Dendritic cell treated with granulocyte-macrophage colony-stimulating factor and Interleukin-4, amounts not matched to agents 40 ng/mL and 50 ng/mL, for 4 days (primary cell): Measurements from ENCODE around the gene RBM33.
A peak's percentile ranks its signal among the peaks of the same experiment; 100 is the strongest.

Source experiments
- H3K27ac Mint-ChIP-seq: one replicate; pipeline ENCODE4 v1.8.0; 2022; ENCODE audit warnings: mild to moderate bottlenecking, mixed read lengths
- H3K27me3 Mint-ChIP-seq: one replicate; pipeline ENCODE4 v1.8.0; 2022; ENCODE audit warnings: mild to moderate bottlenecking, mixed read lengths
- H3K36me3 Mint-ChIP-seq: one replicate; pipeline ENCODE4 v1.8.0; 2022; ENCODE audit warnings: low read depth, mixed read lengths
- H3K4me1 Mint-ChIP-seq: one replicate; pipeline ENCODE4 v1.8.0; 2022; ENCODE audit warnings: low read depth, mixed read lengths
- H3K4me3 Mint-ChIP-seq: one replicate; pipeline ENCODE4 v1.8.0; 2022; ENCODE audit warnings: mild to moderate bottlenecking, moderate library complexity, mixed read lengths
- H3K9me3 Mint-ChIP-seq: one replicate; pipeline ENCODE4 v1.8.0; 2022; ENCODE audit warnings: mixed read lengths
- intact Hi-C: fragments of 100-400 bp; cut with micrococcal nuclease; formaldehyde crosslinking; loops from one replicate; pipeline ENCODE4 v1.15.0; 2022

The RBM33 gene

DNA sequence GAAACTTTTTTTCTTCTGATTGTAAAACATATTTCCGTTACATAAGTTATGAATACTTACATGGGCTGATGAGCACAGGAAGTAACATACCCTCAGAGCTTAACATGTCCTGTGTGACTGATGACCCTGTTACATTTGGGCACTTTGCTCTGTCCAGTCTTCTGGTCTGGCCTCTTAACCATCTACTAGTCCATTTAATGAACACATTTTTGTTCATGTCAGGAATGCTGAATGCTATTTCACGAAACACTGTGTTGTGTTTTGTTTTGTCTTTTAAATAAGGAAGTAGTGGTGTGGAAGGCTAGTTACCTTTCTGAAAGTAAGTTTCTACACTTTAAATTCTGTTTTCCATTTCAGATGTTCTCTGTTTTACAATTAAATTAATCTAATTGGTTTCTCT lies 77.7 kb downstream of the RBM33 start:
- Mint-ChIP-seq H3K27me3 (no peaks in the 10 kb centered on the region), H3K27ac (no peak overlapping the region), H3K4me1 (peaks cover 14% of the 10 kb centered on the region), H3K4me3 (no peak overlapping the region), H3K9me3 (no peaks in the 10 kb centered on the region), H3K36me3 (peaks cover 50% of the 10 kb centered on the region)
- intact Hi-C loops, result no loop called here

DNA sequence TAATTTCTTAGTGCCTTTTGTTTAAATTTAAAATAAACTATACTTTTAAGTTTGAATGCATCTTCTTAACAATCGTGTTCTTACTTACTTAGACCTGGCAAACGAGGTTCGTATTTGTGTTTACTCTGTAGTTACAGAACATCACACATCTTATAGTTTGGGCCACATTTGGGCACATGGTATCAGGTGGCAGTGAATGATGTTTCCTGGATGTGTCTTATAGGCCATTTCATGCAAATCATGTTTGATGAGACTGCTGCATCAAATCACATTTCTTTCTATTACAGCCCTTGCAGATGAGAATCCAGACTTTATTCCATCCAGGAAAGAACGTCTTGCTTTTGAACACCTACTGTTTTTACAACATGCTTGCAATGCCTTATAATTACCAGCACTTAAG lies 78.5 kb downstream of the RBM33 start:
- Mint-ChIP-seq H3K4me1 (peaks cover 14% of the 10 kb centered on the region), H3K4me3 (no peak overlapping the region), H3K36me3 (peaks cover 50% of the 10 kb centered on the region), H3K9me3 (no peaks in the 10 kb centered on the region), H3K27ac (no peak overlapping the region), H3K27me3 (no peaks in the 10 kb centered on the region)
- intact Hi-C loops, result no loop called here

DNA sequence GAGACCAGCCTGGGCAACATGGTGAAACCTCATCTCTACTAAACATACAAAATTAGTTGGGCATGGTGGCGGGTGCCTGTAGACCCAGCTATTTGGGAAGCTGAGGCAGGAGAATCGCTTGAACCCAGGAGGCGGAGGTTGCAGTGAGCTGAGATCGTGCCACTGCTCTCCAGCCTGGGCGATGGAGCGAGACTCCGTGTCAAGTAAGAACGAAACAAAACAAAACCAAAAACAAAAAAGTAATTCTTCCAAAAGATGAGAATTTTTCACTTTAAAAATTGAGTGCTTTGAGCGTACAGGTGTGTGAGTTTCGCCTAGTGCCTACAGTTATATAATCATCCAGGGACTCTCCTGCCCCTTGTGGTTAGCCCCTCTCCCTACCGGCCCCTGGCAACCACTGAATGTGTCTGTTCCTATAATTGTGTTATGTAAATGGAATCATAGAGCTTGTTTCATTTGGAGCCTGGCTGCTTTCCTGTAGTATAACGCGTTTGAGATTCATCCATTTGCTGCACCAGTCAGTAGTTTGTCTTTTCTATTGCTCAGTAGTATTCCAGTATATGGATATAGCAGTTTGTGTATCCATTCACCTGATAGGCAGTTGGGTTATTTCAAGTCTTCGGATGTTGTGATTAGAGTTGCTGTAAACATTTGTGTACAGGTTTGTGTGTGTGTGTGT lies 80.0 kb downstream of the RBM33 start:
- no peaks in the 10 kb centered on the region for H3K27me3 Mint-ChIP-seq
- H3K4me3 Mint-ChIP-seq, result no peak overlapping the region
- no peaks in the 10 kb centered on the region for H3K9me3 Mint-ChIP-seq
- peak overlapping the region; percentile 9 for H3K27ac Mint-ChIP-seq
- H3K4me1 Mint-ChIP-seq, result peaks cover 14% of the 10 kb centered on the region
- intact Hi-C loops, result no loop called here
- peaks cover 53% of the 10 kb centered on the region for H3K36me3 Mint-ChIP-seq

DNA sequence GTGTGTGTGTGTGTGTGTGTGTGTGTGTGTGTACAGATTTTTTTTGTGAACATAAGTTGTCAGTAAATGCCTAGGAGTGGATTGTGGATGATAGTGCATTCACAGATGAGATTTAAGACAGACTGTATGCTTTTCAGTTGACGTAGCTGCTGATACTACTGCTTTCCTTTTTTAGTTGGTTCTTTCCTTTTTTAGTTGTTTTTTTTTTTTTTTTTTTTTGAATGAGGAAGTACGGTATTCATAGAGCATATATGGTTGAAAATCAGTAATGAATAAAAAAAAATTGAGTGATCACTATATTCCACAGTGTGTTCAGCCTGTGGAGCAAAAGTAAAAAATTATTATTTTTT lies 80.5 kb downstream of the RBM33 start:
- Mint-ChIP-seq H3K27me3 (no peaks in the 10 kb centered on the region), H3K4me1 (peaks cover 14% of the 10 kb centered on the region), H3K27ac (peak overlapping the region; percentile 9), H3K36me3 (peaks cover 56% of the 10 kb centered on the region), H3K9me3 (no peaks in the 10 kb centered on the region), H3K4me3 (no peak overlapping the region)
- intact Hi-C loops, result no loop called here

DNA sequence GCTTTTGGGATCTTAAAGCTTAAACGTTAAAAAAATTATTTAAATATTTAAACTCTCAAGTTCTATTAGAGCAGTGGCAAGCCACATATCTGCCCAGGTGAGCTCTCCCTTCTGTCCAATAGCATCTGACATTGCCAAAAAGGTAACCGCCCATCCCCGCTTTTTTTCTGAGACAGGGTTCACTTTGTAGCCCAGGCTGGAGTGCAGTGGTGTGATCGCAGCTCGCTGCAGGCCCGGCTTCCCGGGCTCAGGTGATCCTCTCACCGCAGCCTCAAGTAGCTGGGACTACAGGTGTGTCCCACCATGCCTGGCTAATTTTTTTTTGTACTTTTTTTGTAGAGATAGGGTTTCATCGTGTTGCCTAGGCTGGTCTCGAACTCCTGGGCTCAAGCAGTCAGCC lies 83.2 kb downstream of the RBM33 start:
- Mint-ChIP-seq H3K4me3 (no peak overlapping the region), H3K9me3 (no peaks in the 10 kb centered on the region), H3K36me3 (peaks cover 69% of the 10 kb centered on the region), H3K4me1 (peaks cover 24% of the 10 kb centered on the region), H3K27me3 (no peaks in the 10 kb centered on the region), H3K27ac (no peak overlapping the region)
- intact Hi-C loops, result no loop called here

DNA sequence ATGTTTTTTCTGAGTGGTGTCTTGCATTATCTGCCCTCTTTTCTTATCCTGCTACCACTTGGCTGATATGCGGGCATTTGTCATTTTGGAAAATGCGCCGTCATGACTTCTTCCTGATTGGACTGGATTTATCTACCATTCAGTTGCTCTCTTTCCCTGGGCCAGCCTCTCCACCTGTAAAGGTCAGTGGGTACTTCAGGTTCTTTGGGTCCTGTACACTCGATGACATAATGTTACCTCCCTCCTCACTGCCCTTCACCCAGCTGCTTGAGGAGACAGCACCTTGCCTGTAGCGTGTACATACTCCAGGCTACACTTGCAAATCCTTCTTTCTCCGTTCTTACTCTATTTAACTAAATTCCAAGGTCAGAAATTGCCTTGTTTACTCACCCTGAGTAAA lies 83.7 kb downstream of the RBM33 start:
- H3K36me3 Mint-ChIP-seq, result peaks cover 73% of the 10 kb centered on the region
- no peak overlapping the region for H3K27ac Mint-ChIP-seq
- intact Hi-C loops, result no loop called here

DNA sequence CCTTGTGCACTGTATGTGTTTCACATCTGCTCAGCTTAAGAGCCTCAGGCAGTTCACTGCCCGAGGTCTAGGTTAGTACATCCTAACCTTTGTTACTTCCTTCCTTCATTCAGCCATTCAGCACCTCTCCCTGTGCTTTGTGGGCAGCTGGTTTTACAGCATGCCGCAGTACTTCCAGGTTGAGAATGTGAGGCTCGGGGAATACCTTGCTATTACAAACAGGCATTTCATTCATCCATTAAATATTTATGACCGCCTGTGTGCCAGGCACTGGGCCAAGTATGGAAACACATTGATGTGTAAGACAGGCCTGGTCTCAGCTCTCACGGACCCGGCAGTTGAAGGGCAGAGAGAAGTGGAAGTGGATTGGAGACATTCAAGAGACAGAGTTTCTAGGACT lies 85.4 kb downstream of the RBM33 start:
- peaks cover 24% of the 10 kb centered on the region for H3K4me1 Mint-ChIP-seq
- no peak overlapping the region for H3K4me3 Mint-ChIP-seq
- no peak overlapping the region for H3K27ac Mint-ChIP-seq
- intact Hi-C loops, result no loop called here
- H3K36me3 Mint-ChIP-seq, result peaks cover 84% of the 10 kb centered on the region
- H3K9me3 Mint-ChIP-seq, result no peaks in the 10 kb centered on the region
- H3K27me3 Mint-ChIP-seq, result no peaks in the 10 kb centered on the region

More for the DNA sequence above, 83.7 kb downstream of the RBM33 start:
- H3K9me3 Mint-ChIP-seq, result no peaks in the 10 kb centered on the region
- peaks cover 29% of the 10 kb centered on the region for H3K4me1 Mint-ChIP-seq
- no peak overlapping the region for H3K4me3 Mint-ChIP-seq
- H3K27me3 Mint-ChIP-seq, result no peaks in the 10 kb centered on the region

DNA sequence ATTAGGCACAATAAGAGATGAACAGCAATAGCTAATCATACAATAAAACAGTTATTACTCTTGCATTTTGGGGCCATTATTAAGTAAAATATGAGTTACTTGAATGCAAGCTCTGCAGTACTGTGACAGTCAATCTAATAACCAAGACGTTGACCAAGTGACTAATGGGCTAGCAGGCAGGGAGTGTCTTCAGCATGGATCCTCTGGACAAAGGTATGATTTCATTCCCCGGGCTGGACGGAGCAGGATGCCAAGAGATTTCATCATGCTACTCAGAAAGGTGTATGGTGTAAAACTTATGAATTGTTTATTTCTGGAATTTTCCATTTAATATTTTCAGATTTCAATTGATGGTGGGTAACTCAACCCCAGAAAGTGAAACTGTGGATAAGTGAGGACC lies 86.9 kb downstream of the RBM33 start:
- Mint-ChIP-seq H3K4me3 (no peak overlapping the region), H3K4me1 (peaks cover 24% of the 10 kb centered on the region), H3K27ac (no peak overlapping the region), H3K27me3 (no peaks in the 10 kb centered on the region), H3K36me3 (peaks cover 87% of the 10 kb centered on the region), H3K9me3 (no peaks in the 10 kb centered on the region)
- intact Hi-C loops, result no loop called here

DNA sequence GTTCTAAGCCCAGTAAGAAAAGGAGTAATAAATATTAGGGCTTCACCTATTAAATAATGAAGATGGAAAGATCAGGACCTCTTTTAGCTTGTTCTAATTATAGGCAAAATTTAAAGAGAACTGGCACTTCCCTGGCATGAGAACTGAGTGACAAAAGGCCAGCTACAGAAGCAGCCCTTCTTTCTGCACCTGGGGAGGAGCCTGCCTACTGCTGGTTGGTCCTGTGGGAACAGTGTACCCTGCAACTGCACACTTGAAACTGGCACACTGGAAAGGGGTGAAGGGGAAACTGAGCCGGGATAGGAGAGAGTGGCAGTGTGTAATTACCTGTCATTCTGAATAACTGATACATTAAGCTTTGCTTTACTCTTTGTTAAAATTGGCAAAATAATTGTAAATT lies 87.4 kb downstream of the RBM33 start:
- H3K27ac Mint-ChIP-seq, result no peak overlapping the region
- intact Hi-C loops, result no loop called here
- H3K36me3 Mint-ChIP-seq, result peaks cover 87% of the 10 kb centered on the region
- peaks cover 24% of the 10 kb centered on the region for H3K4me1 Mint-ChIP-seq
- no peaks in the 10 kb centered on the region for H3K27me3 Mint-ChIP-seq
- no peak overlapping the region for H3K4me3 Mint-ChIP-seq
- no peaks in the 10 kb centered on the region for H3K9me3 Mint-ChIP-seq

DNA sequence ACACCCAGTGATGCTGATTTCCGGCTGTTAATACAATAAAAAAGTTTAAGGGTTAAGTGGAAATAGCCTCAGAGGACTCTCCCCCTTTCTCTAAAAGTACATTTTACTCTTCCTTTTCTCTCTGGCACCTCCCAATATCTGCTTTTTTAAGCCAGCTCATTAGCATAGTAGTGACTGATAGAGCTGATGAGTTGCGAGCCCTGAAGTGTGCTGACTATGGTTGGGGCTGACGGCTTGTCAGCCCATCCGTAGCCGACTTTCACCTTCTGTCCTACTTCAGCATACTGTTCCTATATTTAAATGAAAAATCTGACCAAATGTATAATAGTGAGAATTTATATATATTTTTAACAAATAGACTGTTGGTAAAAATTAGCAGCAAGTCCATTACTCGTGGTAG lies 87.8 kb downstream of the RBM33 start:
- intact Hi-C loops, result no loop called here
- H3K9me3 Mint-ChIP-seq, result no peaks in the 10 kb centered on the region
- no peak overlapping the region for H3K27ac Mint-ChIP-seq
- no peaks in the 10 kb centered on the region for H3K27me3 Mint-ChIP-seq
- H3K4me3 Mint-ChIP-seq, result no peak overlapping the region
- H3K36me3 Mint-ChIP-seq, result peaks cover 87% of the 10 kb centered on the region
- H3K4me1 Mint-ChIP-seq, result peaks cover 24% of the 10 kb centered on the region

DNA sequence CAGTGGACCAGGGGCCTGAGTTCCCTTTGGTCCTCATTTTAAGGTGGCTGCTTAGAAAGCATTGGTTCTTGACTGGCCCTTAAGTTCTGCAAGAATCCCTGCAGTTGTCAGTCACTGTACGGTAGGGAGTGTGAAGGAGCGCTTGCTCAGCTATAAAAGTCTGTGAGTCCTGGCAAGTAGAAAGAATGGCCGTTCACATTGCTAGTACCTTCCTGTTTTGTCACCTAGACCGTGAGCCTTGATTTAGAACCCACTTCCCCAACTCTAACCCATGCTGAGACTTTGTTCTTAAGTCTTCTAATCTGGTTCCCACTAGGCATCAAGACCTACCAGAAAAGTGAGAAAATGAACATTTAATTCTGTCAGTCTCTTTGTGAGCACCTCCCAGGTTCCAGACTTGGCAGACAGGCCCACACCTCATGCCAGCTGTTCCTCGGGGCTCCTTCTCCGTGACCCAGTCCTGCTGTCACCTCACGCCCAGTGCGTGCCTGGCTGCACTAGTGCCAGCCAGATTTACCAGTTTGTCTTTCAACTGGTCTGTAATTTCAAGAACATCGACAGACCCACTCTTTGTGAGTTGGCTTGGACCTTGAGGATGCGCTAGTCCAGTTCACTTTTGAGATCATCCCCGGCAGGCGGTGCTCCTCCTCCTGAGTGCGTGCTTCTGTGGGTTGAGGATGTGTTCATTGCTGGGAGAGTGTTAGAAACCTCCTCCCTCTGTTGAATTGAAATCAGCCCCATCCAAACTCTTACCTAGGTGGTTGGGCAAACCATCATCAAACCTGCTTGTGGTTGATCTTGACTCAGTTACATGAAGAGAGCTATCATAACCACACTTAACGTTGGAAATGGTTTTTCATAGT lies 89.4 kb downstream of the RBM33 start:
- Mint-ChIP-seq H3K4me1 (peaks cover 24% of the 10 kb centered on the region), H3K36me3 (peaks cover 87% of the 10 kb centered on the region), H3K27me3 (no peaks in the 10 kb centered on the region), H3K4me3 (no peak overlapping the region), H3K9me3 (no peaks in the 10 kb centered on the region), H3K27ac (no peak overlapping the region)
- intact Hi-C loops, result no loop called here

DNA sequence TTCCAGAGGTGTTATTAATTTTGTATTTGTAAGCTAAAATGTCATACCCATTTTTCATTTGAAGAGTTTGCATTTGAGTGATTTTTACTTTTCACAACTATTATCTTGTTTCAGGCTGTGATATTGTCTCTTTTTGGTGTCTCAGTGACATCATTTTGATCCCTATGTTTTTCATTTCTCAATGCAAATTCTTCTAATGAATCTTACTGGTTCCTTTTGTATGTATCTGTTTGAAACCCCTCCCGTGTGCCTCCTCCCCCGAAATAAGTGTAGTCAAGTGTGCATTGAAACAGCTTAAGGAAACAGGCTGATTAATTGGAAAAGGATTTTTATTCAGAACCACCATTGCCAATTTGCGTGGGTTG lies 90.0 kb downstream of the RBM33 start:
- peaks cover 87% of the 10 kb centered on the region for H3K36me3 Mint-ChIP-seq
- no peaks in the 10 kb centered on the region for H3K9me3 Mint-ChIP-seq
- intact Hi-C loops, result no loop called here
- H3K4me1 Mint-ChIP-seq, result peaks cover 24% of the 10 kb centered on the region
- no peak overlapping the region for H3K27ac Mint-ChIP-seq
- no peaks in the 10 kb centered on the region for H3K27me3 Mint-ChIP-seq
- no peak overlapping the region for H3K4me3 Mint-ChIP-seq

DNA sequence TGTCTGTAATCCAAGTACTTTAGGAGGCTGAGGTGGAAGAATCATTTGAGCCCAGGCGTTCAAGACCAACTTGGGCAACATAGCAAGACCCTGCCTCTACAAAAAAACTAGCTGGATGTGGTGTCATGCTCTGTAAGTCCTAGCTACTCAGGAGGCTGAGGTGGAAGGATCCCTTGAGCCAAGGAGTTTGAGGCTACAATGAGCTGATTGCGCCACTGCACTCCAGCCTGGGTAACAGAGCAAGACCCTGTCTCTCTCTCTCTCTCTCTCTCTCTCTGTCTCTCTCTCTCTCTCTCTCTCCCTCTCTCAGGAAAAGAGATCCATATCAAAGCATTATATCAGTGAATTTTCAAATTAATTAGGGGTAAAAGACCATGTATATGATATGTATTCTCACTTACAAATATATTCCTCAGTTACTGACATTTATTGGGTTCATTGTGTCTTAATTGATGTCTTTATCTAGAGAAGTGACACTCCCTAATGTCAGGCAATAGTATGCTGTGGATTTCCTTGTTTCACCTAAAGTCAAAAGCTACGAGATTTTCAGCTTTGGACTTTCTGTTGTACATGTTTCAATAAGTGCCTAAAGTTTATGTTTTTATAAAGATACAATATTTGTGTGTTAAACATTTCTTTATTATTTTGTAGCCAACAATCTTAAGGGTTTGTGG lies 91.1 kb downstream of the RBM33 start:
- Mint-ChIP-seq H3K27me3 (no peaks in the 10 kb centered on the region), H3K4me1 (peaks cover 24% of the 10 kb centered on the region), H3K9me3 (no peaks in the 10 kb centered on the region), H3K4me3 (no peak overlapping the region), H3K27ac (no peak overlapping the region), H3K36me3 (peaks cover 87% of the 10 kb centered on the region)
- intact Hi-C loops, result no loop called here

DNA sequence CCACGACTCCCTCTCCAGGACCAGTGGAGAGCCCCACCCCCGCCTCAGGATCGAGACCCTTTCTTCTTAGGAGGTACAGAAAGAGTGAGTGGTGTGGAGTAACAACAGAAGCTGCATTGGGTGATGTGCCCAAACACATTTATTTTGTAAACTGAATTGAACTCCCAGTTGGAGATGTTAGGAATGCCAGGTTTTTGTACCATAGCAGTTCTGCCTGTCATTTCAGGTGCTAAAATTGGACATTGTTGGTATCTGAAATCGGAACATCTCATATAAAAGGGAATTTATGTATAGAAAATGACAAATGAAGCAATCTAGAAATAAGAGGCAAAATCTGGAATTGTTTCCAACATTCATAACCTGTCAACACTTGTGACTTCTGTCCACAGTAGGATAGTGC lies 93.1 kb downstream of the RBM33 start:
- Mint-ChIP-seq H3K36me3 (peaks cover 88% of the 10 kb centered on the region), H3K27me3 (no peaks in the 10 kb centered on the region), H3K27ac (no peak overlapping the region), H3K4me3 (no peak overlapping the region), H3K4me1 (peaks cover 15% of the 10 kb centered on the region), H3K9me3 (no peaks in the 10 kb centered on the region)
- intact Hi-C loops, result no loop called here
